Esophagus squamous epithelium (tissue), 4 donors: Measurements from ENCODE around the gene AKR1C2.
"Not testable (repeated sequence)": the region's sequence is repeated elsewhere in the genome, so short reads cannot be mapped to it uniquely, and the experiment has no call there.

Source experiments
- CTCF ChIP-seq, 6 experiments: fragments of 450-650 bp in 4 of 6; fragments of 200-600 bp in 2 of 6; sonication (generic) in 2 of 6; IDR thresholded peaks; one replicate each; pipeline ENCODE4 v1.5.1; 2016 to 2019; ENCODE audit warnings: antibody characterized with exemption in 6 of 6, mild to moderate bottlenecking in 4 of 6, moderate library complexity in 4 of 6
- POLR2A ChIP-seq, 4 donors: fragments of 450-650 bp; IDR thresholded peaks; one replicate each; pipeline ENCODE4 v1.6.1; 2017; ENCODE audit warnings: antibody characterized with exemption in 4 of 4, mild to moderate bottlenecking in 4 of 4, moderate library complexity in 3 of 4

GRCh38 chr10:5004501-5004900 is 844 bp upstream of the AKR1C2 start:
- not testable (repeated sequence) for TF ChIP-seq CTCF, POLR2A (IDR thresholded peaks at IDR 0.05)
